ENCODE measurements around the gene INPP5D. TPM values are rescaled to one million over a fixed set of nuclear protein-coding genes. Genes with fewer than 3 reads are reported as not detected.

Gene INPP5D
- total and polyA plus RNA-seq, 2 of the 13 experiments (the other 11 are each of a cell fraction or from before 2014, with no cell fraction given), result 16.7 to 18.0 TPM

- TF ChIP-seq ZBTB26 (CRISPR knock-in tag; IDR thresholded peaks at IDR 0.05; ENCODE audit: borderline replicate concordance), result no peak
- TF ChIP-seq, protein P1, sequence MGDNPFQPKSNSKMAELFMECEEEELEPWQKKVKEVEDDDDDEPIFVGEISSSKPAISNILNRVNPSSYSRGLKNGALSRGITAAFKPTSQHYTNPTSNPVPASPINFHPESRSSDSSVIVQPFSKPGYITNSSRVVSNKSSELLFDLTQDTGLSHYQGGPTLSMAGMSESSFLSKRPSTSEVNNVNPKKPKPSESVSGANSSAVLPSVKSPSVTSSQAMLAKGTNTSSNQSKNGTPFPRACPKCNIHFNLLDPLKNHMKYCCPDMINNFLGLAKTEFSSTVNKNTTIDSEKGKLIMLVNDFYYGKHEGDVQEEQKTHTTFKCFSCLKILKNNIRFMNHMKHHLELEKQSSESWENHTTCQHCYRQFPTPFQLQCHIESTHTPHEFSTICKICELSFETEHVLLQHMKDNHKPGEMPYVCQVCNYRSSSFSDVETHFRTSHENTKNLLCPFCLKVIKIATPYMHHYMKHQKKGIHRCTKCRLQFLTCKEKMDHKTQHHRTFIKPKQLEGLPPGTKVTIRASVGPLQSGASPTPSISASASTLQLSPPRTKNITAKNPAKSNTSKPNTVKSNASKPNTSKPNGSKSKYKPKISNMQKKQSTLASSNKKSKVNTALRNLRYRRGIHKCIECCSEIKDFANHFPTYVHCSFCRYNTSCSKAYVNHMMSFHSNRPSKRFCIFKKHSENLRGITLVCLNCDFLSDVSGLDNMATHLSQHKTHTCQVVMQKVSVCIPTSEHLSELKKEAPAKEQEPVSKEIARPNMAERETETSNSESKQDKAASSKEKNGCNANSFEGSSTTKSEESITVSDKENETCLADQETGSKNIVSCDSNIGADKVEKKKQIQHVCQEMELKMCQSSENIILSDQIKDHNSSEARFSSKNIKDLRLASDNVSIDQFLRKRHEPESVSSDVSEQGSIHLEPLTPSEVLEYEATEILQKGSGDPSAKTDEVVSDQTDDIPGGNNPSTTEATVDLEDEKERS (CRISPR knock-in tag; IDR thresholded peaks at IDR 0.05), result no peak
- TF ChIP-seq GMEB2 (CRISPR knock-in tag; IDR thresholded peaks at IDR 0.05; ENCODE audit: low read depth), result no peak
- no peak for TF ChIP-seq IRF2 (CRISPR knock-in tag; IDR thresholded peaks at IDR 0.05)
- TF ChIP-seq, protein P2, sequence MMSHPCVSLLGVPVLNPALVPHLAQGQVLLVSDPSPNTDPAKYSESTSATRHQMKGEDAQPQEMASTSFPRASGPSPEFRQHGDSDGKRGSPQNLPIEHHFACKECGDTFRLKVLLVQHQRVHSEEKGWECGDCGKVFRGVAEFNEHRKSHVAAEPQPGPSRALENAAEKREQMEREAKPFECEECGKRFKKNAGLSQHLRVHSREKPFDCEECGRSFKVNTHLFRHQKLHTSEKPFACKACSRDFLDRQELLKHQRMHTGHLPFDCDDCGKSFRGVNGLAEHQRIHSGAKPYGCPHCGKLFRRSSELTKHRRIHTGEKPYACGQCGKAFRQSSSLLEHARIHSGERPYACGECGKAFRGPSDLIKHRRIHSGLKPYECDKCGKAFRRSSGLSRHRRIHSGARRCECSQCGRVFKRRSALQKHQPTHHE (CRISPR knock-in tag; IDR thresholded peaks at IDR 0.05; ENCODE audit: borderline replicate concordance), result no peak
- TF ChIP-seq TAF15 (IDR thresholded peaks at IDR 0.05; ENCODE audit: low read depth, low read length, poor library complexity, severe bottlenecking), result no peak
- TF ChIP-seq RCOR2 (CRISPR knock-in tag; IDR thresholded peaks at IDR 0.05), result no peak
- no peak for TF ChIP-seq KLF16 (CRISPR knock-in tag; IDR thresholded peaks at IDR 0.05)
- no peak for TF ChIP-seq ZNF816 (CRISPR knock-in tag; IDR thresholded peaks at IDR 0.05; ENCODE audit: borderline replicate concordance)
- TF ChIP-seq ZNF777 (CRISPR knock-in tag; IDR thresholded peaks at IDR 0.05), result no peak
- TF ChIP-seq POLR2G (IDR thresholded peaks at IDR 0.05; ENCODE audit: low read depth, low read length), result no peak
- TF ChIP-seq ZMYM2 (CRISPR knock-in tag; IDR thresholded peaks at IDR 0.05), result no peak
- no peak for TF ChIP-seq MBD4 (IDR thresholded peaks at IDR 0.05; ENCODE audit: borderline replicate concordance, low read length)
- no peak for TF ChIP-seq ZKSCAN8 (CRISPR knock-in tag; IDR thresholded peaks at IDR 0.05; ENCODE audit: borderline replicate concordance)
- no peak for TF ChIP-seq ZNF280B (CRISPR knock-in tag; IDR thresholded peaks at IDR 0.05; ENCODE audit: borderline replicate concordance)
- TF ChIP-seq, protein P3, sequence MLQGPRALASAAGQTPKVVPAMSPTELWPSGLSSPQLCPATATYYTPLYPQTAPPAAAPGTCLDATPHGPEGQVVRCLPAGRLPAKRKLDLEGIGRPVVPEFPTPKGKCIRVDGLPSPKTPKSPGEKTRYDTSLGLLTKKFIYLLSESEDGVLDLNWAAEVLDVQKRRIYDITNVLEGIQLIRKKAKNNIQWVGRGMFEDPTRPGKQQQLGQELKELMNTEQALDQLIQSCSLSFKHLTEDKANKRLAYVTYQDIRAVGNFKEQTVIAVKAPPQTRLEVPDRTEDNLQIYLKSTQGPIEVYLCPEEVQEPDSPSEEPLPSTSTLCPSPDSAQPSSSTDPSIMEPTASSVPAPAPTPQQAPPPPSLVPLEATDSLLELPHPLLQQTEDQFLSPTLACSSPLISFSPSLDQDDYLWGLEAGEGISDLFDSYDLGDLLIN (CRISPR knock-in tag; IDR thresholded peaks at IDR 0.05; ENCODE audit: borderline replicate concordance), result peak; percentile 2; the same call in 1 of the 2 replicates
- no peak for TF ChIP-seq GABPA (IDR thresholded peaks at IDR 0.05; ENCODE audit: low read depth, low read length)
- no peak for TF ChIP-seq GABPA (CRISPR knock-in tag; IDR thresholded peaks at IDR 0.05; ENCODE audit: low read depth)
- TF ChIP-seq, protein P4, sequence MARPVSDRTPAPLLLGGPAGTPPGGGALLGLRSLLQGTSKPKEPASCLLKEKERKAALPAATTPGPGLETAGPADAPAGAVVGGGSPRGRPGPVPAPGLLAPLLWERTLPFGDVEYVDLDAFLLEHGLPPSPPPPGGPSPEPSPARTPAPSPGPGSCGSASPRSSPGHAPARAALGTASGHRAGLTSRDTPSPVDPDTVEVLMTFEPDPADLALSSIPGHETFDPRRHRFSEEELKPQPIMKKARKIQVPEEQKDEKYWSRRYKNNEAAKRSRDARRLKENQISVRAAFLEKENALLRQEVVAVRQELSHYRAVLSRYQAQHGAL (CRISPR knock-in tag; IDR thresholded peaks at IDR 0.05; ENCODE audit: not compliant biosample characterization), result no peak
Measured at GRCh38 chr2:233062451-233062850, 2.3 kb downstream of the INPP5D start (continued).
